Mammary epithelial cell (primary cell): ENCODE measurements around the gene KRT1.
"Not testable (repeated sequence)": the region's sequence is repeated elsewhere in the genome, so short reads cannot be mapped to it uniquely, and the experiment has no call there.

Experiments
- CTCF ChIP-seq, 2 donors: IDR thresholded peaks in 1 of 2; conservative IDR thresholded peaks in 1 of 2; 2 replicates each; pipeline ENCODE4 v1.5.1; 2011 to 2012; ENCODE audit warnings: inconsistent platforms in 2 of 2, low read length in 2 of 2, mild to moderate bottlenecking in 2 of 2, control low read depth in 1 of 2, low read depth in 1 of 2; ENCODE audit not compliant: insufficient read depth in 1 of 2; ENCODE audit errors: extremely low read depth in 1 of 2
- EZH2 ChIP-seq: IDR thresholded peaks from 2 replicates; pipeline ENCODE4 v1.6.1; 2012; ENCODE audit warnings: low read length, inconsistent platforms, borderline replicate concordance

- not testable (repeated sequence) for TF ChIP-seq EZH2; CTCF (conservative IDR thresholded peaks at IDR 0.05 in 1 of 2, IDR thresholded peaks at IDR 0.05 in 1 of 2; ENCODE audit: extremely low read depth in 1 of 2, insufficient read depth in 1 of 2, low read depth in 1 of 2, low read length in 2 of 2)
Measured at GRCh38 chr12:52712122-52712521, 31.9 kb upstream of the KRT1 start.
